WTC11 (cell line): Measurements from ENCODE around the gene MTTP.

ENCODE experiments used
- CTCF ChIP-seq: fragments of 200-600 bp; IDR thresholded peaks from 2 replicates; pipeline ENCODE4 v1.8.0; 2022; ENCODE audit warnings: antibody characterized with exemption
- MYBL2 ChIP-seq: sonication (generic); formaldehyde crosslinking; IDR thresholded peaks from 2 replicates; pipeline ENCODE4 v1.8.1; 2023; ENCODE audit warnings: mild to moderate bottlenecking, moderate library complexity, missing genetic modification reagents
- NR2C2 ChIP-seq: sonication (generic); formaldehyde crosslinking; IDR thresholded peaks from 2 replicates; pipeline ENCODE4 v1.8.0; 2022; ENCODE audit warnings: mild to moderate bottlenecking, missing genetic modification reagents
- SMAD3 ChIP-seq: sonication (generic); formaldehyde crosslinking; IDR thresholded peaks from 2 replicates; pipeline ENCODE4 v1.8.0; 2022; ENCODE audit warnings: missing genetic modification reagents, mild to moderate bottlenecking, borderline replicate concordance
- ZMAT4 ChIP-seq: fragments of 250-450 bp; sonication (Bioruptor Pico); IDR thresholded peaks from 2 replicates; pipeline ENCODE4 v1.9.0; 2021; ENCODE audit warnings: mild to moderate bottlenecking
- ZNF121 ChIP-seq: sonication (generic); formaldehyde crosslinking; IDR thresholded peaks from 2 replicates; pipeline ENCODE4 v1.8.0; 2023; ENCODE audit warnings: missing genetic modification reagents
- ZNF138 ChIP-seq: sonication (generic); formaldehyde crosslinking; conservative IDR thresholded peaks from 2 replicates; pipeline ENCODE4 v1.8.1; 2022; ENCODE audit warnings: mild to moderate bottlenecking, moderate library complexity, missing genetic modification reagents
- TF ChIP-seq, protein P1 (sequence below): sonication (generic); formaldehyde crosslinking; IDR thresholded peaks from 2 replicates; pipeline ENCODE4 v1.8.0; 2022; ENCODE audit warnings: mild to moderate bottlenecking, missing genetic modification reagents
- TF ChIP-seq, protein P2 (sequence below): sonication (generic); formaldehyde crosslinking; IDR thresholded peaks from 2 replicates; pipeline ENCODE4 v1.8.1; 2022; ENCODE audit warnings: mild to moderate bottlenecking, missing genetic modification reagents, moderate library complexity, borderline replicate concordance

DNA sequence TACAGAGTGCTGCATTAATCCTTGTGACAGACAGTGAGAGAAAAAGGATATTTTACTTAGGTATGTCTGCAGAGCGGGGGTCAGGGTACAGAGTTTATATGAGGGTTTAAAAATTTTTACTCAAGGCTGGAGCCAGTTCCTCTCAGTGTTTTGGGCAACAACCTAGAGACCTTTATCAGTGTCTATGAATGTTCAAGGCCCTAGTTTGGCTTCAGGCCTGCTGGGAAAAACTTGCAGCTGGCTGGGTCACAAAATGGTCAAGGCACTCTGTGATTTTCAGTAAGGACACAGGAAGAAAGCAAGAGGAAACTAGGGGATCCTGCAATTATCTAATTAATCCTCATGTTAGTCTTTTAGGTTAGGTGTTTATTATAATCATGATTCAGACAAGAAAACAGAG lies 93.8 kb downstream of the MTTP start:
- TF ChIP-seq CTCF (no peak), ZMAT4 (CRISPR knock-in tag) (no peak), MYBL2 (no peak), ZNF121 (CRISPR knock-in tag) (no peak), NR2C2 (no peak), SMAD3 (CRISPR knock-in tag) (no peak), ZNF138 (no peak)
- TF ChIP-seq, protein P1, sequence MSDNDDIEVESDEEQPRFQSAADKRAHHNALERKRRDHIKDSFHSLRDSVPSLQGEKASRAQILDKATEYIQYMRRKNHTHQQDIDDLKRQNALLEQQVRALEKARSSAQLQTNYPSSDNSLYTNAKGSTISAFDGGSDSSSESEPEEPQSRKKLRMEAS (CRISPR knock-in tag), result no peak
- TF ChIP-seq, protein P2, sequence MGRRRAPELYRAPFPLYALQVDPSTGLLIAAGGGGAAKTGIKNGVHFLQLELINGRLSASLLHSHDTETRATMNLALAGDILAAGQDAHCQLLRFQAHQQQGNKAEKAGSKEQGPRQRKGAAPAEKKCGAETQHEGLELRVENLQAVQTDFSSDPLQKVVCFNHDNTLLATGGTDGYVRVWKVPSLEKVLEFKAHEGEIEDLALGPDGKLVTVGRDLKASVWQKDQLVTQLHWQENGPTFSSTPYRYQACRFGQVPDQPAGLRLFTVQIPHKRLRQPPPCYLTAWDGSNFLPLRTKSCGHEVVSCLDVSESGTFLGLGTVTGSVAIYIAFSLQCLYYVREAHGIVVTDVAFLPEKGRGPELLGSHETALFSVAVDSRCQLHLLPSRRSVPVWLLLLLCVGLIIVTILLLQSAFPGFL (CRISPR knock-in tag), result no peak
